ENCODE results near the gene ACBD4.

Gene ACBD4

GRCh38 chr17:45161288-45162024 lies 26.0 kb downstream of the ACBD4 start, which contains the start of gene HEXIM2:
Gene HEXIM2, plus strand, starts transcription at chr17:45161875. Its CDS starts 919 bp downstream, at chr17:45162794.
- DNase-seq, result peak; percentile 100

GRCh38 chr17:45162025-45162687 lies 26.7 kb downstream of the ACBD4 start:
- DNase-seq, result no peak

- no peak for DNase-seq
Observed at GRCh38 chr17:45164734-45165269, 29.3 kb downstream of the ACBD4 start.

- DNase-seq, result no peak
Observed at GRCh38 chr17:45168991-45169752, 33.7 kb downstream of the ACBD4 start.

GRCh38 chr17:45170280-45170930 lies 34.9 kb downstream of the ACBD4 start:
- DNase-seq, result no peak

- no peak for DNase-seq
Observed at GRCh38 chr17:45170931-45171337, 35.4 kb downstream of the ACBD4 start.

GRCh38 chr17:45171338-45172231 lies 36.1 kb downstream of the ACBD4 start:
- no peak for DNase-seq

- no peak for DNase-seq
Observed at GRCh38 chr17:45172232-45172540, 36.7 kb downstream of the ACBD4 start.

- DNase-seq, result peak; percentile 34
Observed at GRCh38 chr17:45172541-45173286, 37.2 kb downstream of the ACBD4 start.

GRCh38 chr17:45175759-45176115 lies 40.2 kb downstream of the ACBD4 start:
- DNase-seq, result no peak

GRCh38 chr17:45177563-45177962 lies 42.1 kb downstream of the ACBD4 start:
- DNase-seq, result no peak

GRCh38 chr17:45184144-45184543 lies 48.7 kb downstream of the ACBD4 start:
- no peak for DNase-seq

GRCh38 chr17:45186801-45187354 lies 51.4 kb downstream of the ACBD4 start:
- DNase-seq, result no peak

- DNase-seq, result no peak
Observed at GRCh38 chr17:45189009-45189408, 53.5 kb downstream of the ACBD4 start.

GRCh38 chr17:45190503-45191255 lies 55.2 kb downstream of the ACBD4 start:
- no peak for DNase-seq
